Osteoblast (primary cell): Measurements from ENCODE around the gene KIF14. TPM values are rescaled to one million over a fixed set of nuclear protein-coding genes. Genes with fewer than 3 reads are reported as not detected.
A peak's percentile ranks its signal among the peaks of the same experiment; 100 is the strongest.

Source experiments
- DNase-seq: peaks from one replicate; pipeline ENCODE4 v3.0.0; 2011; ENCODE audit warnings: low spot score, mixed read lengths; ENCODE audit not compliant: insufficient read length; ENCODE audit errors: missing footprints
- H2AFZ ChIP-seq: 2 replicates; pipeline ENCODE4 v1.6.0; 2011; ENCODE audit warnings: mild to moderate bottlenecking, low read length
- H3K27ac ChIP-seq: 2 replicates; pipeline ENCODE4 v1.5.1; 2011; ENCODE audit warnings: mild to moderate bottlenecking, low read depth, low read length, moderate library complexity
- H3K27me3 ChIP-seq: 2 replicates; pipeline ENCODE4 v1.6.0; 2012; ENCODE audit warnings: mild to moderate bottlenecking, control low read depth, inconsistent platforms, low read length, moderate library complexity; ENCODE audit not compliant: insufficient read depth
- H3K36me3 ChIP-seq: 2 replicates; pipeline ENCODE4 v1.5.1; 2011; ENCODE audit warnings: mild to moderate bottlenecking, low read length, control low read depth, moderate library complexity; ENCODE audit not compliant: insufficient read depth
- H3K4me1 ChIP-seq: 2 replicates; pipeline ENCODE4 v1.5.1; 2011; ENCODE audit warnings: mild to moderate bottlenecking, low read length, control low read depth, moderate library complexity; ENCODE audit not compliant: insufficient read depth
- H3K4me2 ChIP-seq: 2 replicates; pipeline ENCODE4 v1.6.0; 2011; ENCODE audit warnings: mild to moderate bottlenecking, low read length; ENCODE audit not compliant: insufficient read depth
- H3K4me3 ChIP-seq: fragments of 200-600 bp; sonication (generic); 3 replicates; pipeline ENCODE4 v1.5.1; 2012; ENCODE audit warnings: mild to moderate bottlenecking, low read length, inconsistent platforms; ENCODE audit not compliant: insufficient read depth
- H3K79me2 ChIP-seq: 2 replicates; pipeline ENCODE4 v1.6.0; 2012; ENCODE audit warnings: mild to moderate bottlenecking, low read length, control low read depth, inconsistent platforms; ENCODE audit not compliant: insufficient read depth
- H3K9me3 ChIP-seq: 2 replicates; pipeline ENCODE4 v1.5.1; 2011; ENCODE audit warnings: low read depth, low read length, control low read depth
- H4K20me1 ChIP-seq: 2 replicates; pipeline ENCODE4 v1.6.0; 2012; ENCODE audit warnings: mild to moderate bottlenecking, low read length, control low read depth; ENCODE audit not compliant: insufficient read depth
- total RNA-seq: library from RNA; depleted of rRNA; stranded (reverse); fragments of >200 nt; gene quantifications from 2 replicates; pipeline ENCODE4 v1.2.3, GENCODE V29; 2012
- TF ChIP-seq, protein P1 (sequence below): IDR thresholded peaks from 2 replicates; pipeline ENCODE4 v1.5.1; 2011; ENCODE audit warnings: mild to moderate bottlenecking, low read depth, low read length, moderate library complexity; ENCODE audit errors: extremely low read depth

The KIF14 gene
- total RNA-seq, 1 donor, result 1.8 TPM

DNA sequence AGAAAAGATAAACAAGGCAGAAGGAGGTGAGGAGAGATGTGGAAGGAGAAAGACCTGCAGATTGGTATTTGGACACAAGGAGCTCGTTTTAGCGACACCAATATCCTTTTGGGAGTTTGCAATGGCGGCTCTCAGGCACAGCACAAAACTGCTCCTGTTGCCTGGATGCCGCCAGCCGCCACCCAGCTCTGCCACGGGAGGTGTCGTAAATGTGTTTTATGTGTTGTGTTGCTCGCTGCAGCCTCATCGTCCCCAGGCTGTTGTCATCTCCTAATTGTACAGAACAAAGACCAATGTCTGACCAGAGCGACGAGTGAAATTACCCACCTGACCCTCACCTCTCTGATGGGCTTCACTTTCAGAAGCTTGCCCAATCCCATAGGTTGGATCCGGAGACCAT, 114.1 kb downstream of the KIF14 start:
- H3K4me1 ChIP-seq, result no peaks in the 10 kb centered on the region
- H3K4me2 ChIP-seq, result no peak overlapping the region
- no peaks in the 10 kb centered on the region for H3K36me3 ChIP-seq
- no peak for DNase-seq
- no peaks in the 10 kb centered on the region for H3K9me3 ChIP-seq
- TF ChIP-seq, protein P1, sequence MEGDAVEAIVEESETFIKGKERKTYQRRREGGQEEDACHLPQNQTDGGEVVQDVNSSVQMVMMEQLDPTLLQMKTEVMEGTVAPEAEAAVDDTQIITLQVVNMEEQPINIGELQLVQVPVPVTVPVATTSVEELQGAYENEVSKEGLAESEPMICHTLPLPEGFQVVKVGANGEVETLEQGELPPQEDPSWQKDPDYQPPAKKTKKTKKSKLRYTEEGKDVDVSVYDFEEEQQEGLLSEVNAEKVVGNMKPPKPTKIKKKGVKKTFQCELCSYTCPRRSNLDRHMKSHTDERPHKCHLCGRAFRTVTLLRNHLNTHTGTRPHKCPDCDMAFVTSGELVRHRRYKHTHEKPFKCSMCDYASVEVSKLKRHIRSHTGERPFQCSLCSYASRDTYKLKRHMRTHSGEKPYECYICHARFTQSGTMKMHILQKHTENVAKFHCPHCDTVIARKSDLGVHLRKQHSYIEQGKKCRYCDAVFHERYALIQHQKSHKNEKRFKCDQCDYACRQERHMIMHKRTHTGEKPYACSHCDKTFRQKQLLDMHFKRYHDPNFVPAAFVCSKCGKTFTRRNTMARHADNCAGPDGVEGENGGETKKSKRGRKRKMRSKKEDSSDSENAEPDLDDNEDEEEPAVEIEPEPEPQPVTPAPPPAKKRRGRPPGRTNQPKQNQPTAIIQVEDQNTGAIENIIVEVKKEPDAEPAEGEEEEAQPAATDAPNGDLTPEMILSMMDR, result no peak
- no peak overlapping the region for H3K27ac ChIP-seq
- no peak overlapping the region for H3K4me3 ChIP-seq
- H3K79me2 ChIP-seq, result no peaks in the 10 kb centered on the region
- H3K27me3 ChIP-seq, result peaks cover 10% of the 10 kb centered on the region
- peak overlapping the region; percentile 2 for H2AFZ ChIP-seq
- H4K20me1 ChIP-seq, result no peaks in the 10 kb centered on the region

DNA sequence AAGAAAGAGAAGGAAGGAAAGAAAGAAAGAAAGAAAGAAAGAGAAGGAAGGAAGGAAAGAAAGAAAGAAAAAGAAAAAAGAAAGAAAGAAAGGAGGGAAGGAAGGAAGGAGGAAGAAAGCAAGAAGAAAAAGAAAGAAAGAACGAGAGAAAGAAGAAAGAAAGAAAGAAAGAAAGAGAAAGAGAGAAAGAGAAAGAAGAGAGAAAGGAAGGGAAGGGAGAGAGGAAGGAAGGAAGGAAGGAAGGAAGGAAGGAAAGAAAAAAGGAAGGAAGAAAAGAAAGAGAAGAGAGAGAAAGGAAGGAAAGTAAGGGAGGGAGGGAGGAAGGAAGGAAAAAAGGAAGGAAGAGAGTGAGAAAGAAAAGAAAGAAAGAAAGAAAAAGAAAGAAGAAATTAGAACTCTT, 115.3 kb downstream of the KIF14 start:
- Histone ChIP-seq H3K4me1 (no peaks in the 10 kb centered on the region), H3K4me2 (no peak overlapping the region), H3K27me3 (peaks cover 10% of the 10 kb centered on the region), H3K9me3 (no peaks in the 10 kb centered on the region), H4K20me1 (no peaks in the 10 kb centered on the region), H3K27ac (no peak overlapping the region), H3K36me3 (no peaks in the 10 kb centered on the region), H3K4me3 (no peak overlapping the region), H2AFZ (no peak overlapping the region), H3K79me2 (no peaks in the 10 kb centered on the region)
- TF ChIP-seq, protein P1, result no peak
- DNase-seq, result no peak

Other genes starting within 250 kb of the KIF14 start
- 37.7 and 45.6 TPM in 2 replicates for gene ZNF281, start 210.7 kb downstream of the KIF14 start, total RNA-seq
- 11.9 and 12.4 TPM in 2 replicates for gene DDX59, start 49.2 kb upstream of the KIF14 start, total RNA-seq
- gene CAMSAP2, start 118.1 kb upstream of the KIF14 start, total RNA-seq, result 50.3 and 55.7 TPM in 2 replicates